GM23338 (cell line): Measurements from ENCODE around the gene KDM4C. TPM values are rescaled to one million over a fixed set of nuclear protein-coding genes. Genes with fewer than 3 reads are reported as not detected.

Source experiments
- ATAC-seq: fragments of 200-7000 bp; cut with Tn5 transposase; 3 replicates; pipeline ENCODE4 v1.9.1; 2020
- DNase-seq: peaks from one replicate; pipeline ENCODE4 v3.0.0-alpha.2; 2015; ENCODE audit warnings: low spot score
- H2AFZ ChIP-seq: fragments of 200-600 bp; sonication (generic); 2 replicates; pipeline ENCODE4 v1.8.0; 2016; ENCODE audit warnings: antibody characterized with exemption, mild to moderate bottlenecking, moderate library complexity
- H3F3A ChIP-seq: fragments of 200-600 bp; sonication (generic); replicated peaks from 2 replicates; pipeline ENCODE4 v1.8.0; 2017; ENCODE audit warnings: antibody characterized with exemption, mixed run types, low read depth
- H3K27ac ChIP-seq: fragments of 200-600 bp; sonication (generic); 2 replicates; pipeline ENCODE4 v1.6.1; 2016; ENCODE audit warnings: low read depth
- H3K27me3 ChIP-seq: fragments of 200-600 bp; sonication (generic); 2 replicates; pipeline ENCODE4 v1.8.0; 2016; ENCODE audit warnings: mild to moderate bottlenecking, mixed run types, moderate library complexity; ENCODE audit not compliant: insufficient read depth
- H3K36me3 ChIP-seq: fragments of 200-600 bp; sonication (generic); 2 replicates; pipeline ENCODE4 v1.8.0; 2016; ENCODE audit warnings: mild to moderate bottlenecking; ENCODE audit not compliant: insufficient read depth
- H3K4me1 ChIP-seq: fragments of 200-600 bp; sonication (generic); 2 replicates; pipeline ENCODE4 v1.8.0; 2016; ENCODE audit warnings: mild to moderate bottlenecking, moderate library complexity; ENCODE audit not compliant: insufficient read depth
- H3K4me2 ChIP-seq: fragments of 200-600 bp; sonication (generic); 2 replicates; pipeline ENCODE4 v1.7.1; 2017; ENCODE audit warnings: mixed run types
- H3K4me3 ChIP-seq: fragments of 200-600 bp; sonication (generic); 2 replicates; pipeline ENCODE4 v1.6.1; 2016; ENCODE audit warnings: mixed run types
- H3K79me2 ChIP-seq: fragments of 200-600 bp; sonication (generic); replicated peaks from 2 replicates; pipeline ENCODE4 v1.8.0; 2017; ENCODE audit warnings: mild to moderate bottlenecking; ENCODE audit not compliant: insufficient read depth
- H3K9me2 ChIP-seq: fragments of 200-600 bp; sonication (generic); 2 replicates; pipeline ENCODE4 v1.8.0; 2017; ENCODE audit not compliant: insufficient read depth
- H4K20me1 ChIP-seq: fragments of 200-600 bp; sonication (generic); replicated peaks from 2 replicates; pipeline ENCODE4 v1.8.0; 2017; ENCODE audit warnings: mild to moderate bottlenecking; ENCODE audit not compliant: insufficient read depth
- H3K27ac Mint-ChIP-seq: 2 replicates; pipeline ENCODE4 v1.8.0; 2020; ENCODE audit warnings: inconsistent platforms, mild to moderate bottlenecking, moderate library complexity, mixed read lengths
- H3K27me3 Mint-ChIP-seq: 3 replicates; pipeline ENCODE4 v1.8.0; 2022; ENCODE audit warnings: low read depth, mild to moderate bottlenecking, moderate library complexity, mixed read lengths, inconsistent platforms; ENCODE audit not compliant: insufficient read depth, poor library complexity
- H3K36me3 Mint-ChIP-seq: 3 replicates; pipeline ENCODE4 v1.8.0; 2021; ENCODE audit warnings: low read depth, mild to moderate bottlenecking, inconsistent platforms, moderate library complexity, mixed read lengths
- H3K4me1 Mint-ChIP-seq: 3 replicates; pipeline ENCODE4 v1.8.0; 2020; ENCODE audit warnings: mild to moderate bottlenecking, inconsistent platforms, mixed read lengths
- H3K4me3 Mint-ChIP-seq: 3 replicates; pipeline ENCODE4 v1.8.0; 2021; ENCODE audit warnings: moderate library complexity, mild to moderate bottlenecking, inconsistent platforms, mixed read lengths
- H3K9me3 Mint-ChIP-seq: 3 replicates; pipeline ENCODE4 v1.8.0; 2020; ENCODE audit warnings: moderate library complexity, mild to moderate bottlenecking, inconsistent platforms, mixed read lengths
- CREB1 ChIP-seq: fragments of 250-450 bp; sonication (Bioruptor Pico); IDR thresholded peaks from 2 replicates; pipeline ENCODE4 v1.5.0; 2020; ENCODE audit warnings: low read depth, mild to moderate bottlenecking, moderate library complexity
- ETS1 ChIP-seq: IDR thresholded peaks from 2 replicates; pipeline ENCODE4 v1.6.1; 2016; ENCODE audit warnings: antibody characterized with exemption
- EZH2phosphoT487 ChIP-seq: fragments of 200-600 bp; sonication (generic); IDR thresholded peaks from one replicate; pipeline ENCODE4 v1.8.1; 2018; ENCODE audit warnings: antibody characterized with exemption; ENCODE audit not compliant: unreplicated experiment
- NANOG ChIP-seq: IDR thresholded peaks from 2 replicates; pipeline ENCODE4 v1.6.1; 2016; ENCODE audit warnings: antibody characterized with exemption, borderline replicate concordance
- POLR2AphosphoS5 ChIP-seq: IDR thresholded peaks from 2 replicates; pipeline ENCODE4 v1.6.1; 2016; ENCODE audit warnings: antibody characterized with exemption, low read depth
- REST ChIP-seq: IDR thresholded peaks from one replicate; pipeline ENCODE4 v1.6.1; 2018; ENCODE audit warnings: antibody characterized with exemption; ENCODE audit not compliant: unreplicated experiment
- ZNF114 ChIP-seq: fragments of 250-450 bp; sonication (Bioruptor Pico); IDR thresholded peaks from 2 replicates; pipeline ENCODE4 v1.5.0; 2020; ENCODE audit warnings: mild to moderate bottlenecking, moderate library complexity
- ZNF462 ChIP-seq: fragments of 250-450 bp; sonication (Bioruptor Pico); IDR thresholded peaks from 2 replicates; pipeline ENCODE4 v1.5.0; 2020; ENCODE audit warnings: mild to moderate bottlenecking, moderate library complexity
- polyA plus RNA-seq: library from polyadenylated mRNA; unstranded; fragments of >200 nt; fragmentation: Nextera tagmentation; extraction: Ambion mirVana; gene quantifications from 2 replicates; pipeline ENCODE4 v1.2.1, GENCODE V29; 2016
- total RNA-seq: library from RNA; depleted of rRNA; stranded (reverse); fragments of >200 nt; shearing (Covaris generic); gene quantifications from 2 replicates; pipeline ENCODE4 v1.2.3, GENCODE V29; 2014

KDM4C gene
- total and polyA plus RNA-seq, 2 experiments from 2014 or later: 12.0 to 43.8 TPM

- TF ChIP-seq EZH2phosphoT487 (no peak), ZNF114 (CRISPR knock-in tag) (no peak), CREB1 (CRISPR knock-in tag) (no peak)
Observed at GRCh38 chr9:7153566-7153965, 395.8 kb downstream of the KDM4C start (continued).

GRCh38 chr9:7154003-7154619, 396.3 kb downstream of the KDM4C start:
- Mint-ChIP-seq H3K27me3 (peaks cover 5% of the 10 kb centered on the region), H3K27ac (no peak overlapping the region), H3K4me3 (no peak overlapping the region)

More at GRCh38 chr9:7154003-7154619, 396.3 kb downstream of the KDM4C start:
- Histone ChIP-seq H2AFZ (no peak overlapping the region), H3K4me1 (no peaks in the 10 kb centered on the region), H3K27me3 (no peaks in the 10 kb centered on the region), H3K9me2 (no peaks in the 10 kb centered on the region), H3F3A (no peaks in the 10 kb centered on the region), H3K79me2 (no peaks in the 10 kb centered on the region), H3K36me3 (no peaks in the 10 kb centered on the region), H3K4me3 (no peak overlapping the region), H3K4me2 (no peak overlapping the region), H3K27ac (no peak overlapping the region), H4K20me1 (no peaks in the 10 kb centered on the region; the same call in 1 of the 2 replicates)
- Mint-ChIP-seq H3K4me1 (no peaks in the 10 kb centered on the region), H3K36me3 (peaks cover 4% of the 10 kb centered on the region; the same call in 1 of the 3 replicates), H3K9me3 (peaks cover 2% of the 10 kb centered on the region; the same call in 1 of the 3 replicates)
- TF ChIP-seq ETS1: no peak
- TF ChIP-seq EZH2phosphoT487: no peak
- TF ChIP-seq ZNF462 (CRISPR knock-in tag): no peak
- TF ChIP-seq POLR2AphosphoS5: no peak
- no peak for TF ChIP-seq NANOG
- TF ChIP-seq REST: no peak
- TF ChIP-seq ZNF114 (CRISPR knock-in tag): no peak
- ATAC-seq (no peak), DNase-seq (no peak)
